Measurements from ENCODE around the gene RMDN2.

- TF ChIP-seq POLR2A (IDR thresholded peaks at IDR 0.05) (no peak), CTCF (IDR thresholded peaks at IDR 0.05) (no peak), POLR2AphosphoS5 (IDR thresholded peaks at IDR 0.05) (no peak)
These were observed 57.8 kb downstream of the RMDN2 start for GRCh38 chr2:37982847-37983246.
